OCI-LY7 (cell line): ENCODE results near the gene MFAP5.

ENCODE experiments used
- EZH2phosphoT487 ChIP-seq: fragments of 200-600 bp; sonication (generic); IDR thresholded peaks from 2 replicates; pipeline ENCODE4 v1.6.1; 2018; ENCODE audit warnings: low read depth, borderline replicate concordance, mild to moderate bottlenecking, mixed run types, antibody characterized with exemption, low read length, moderate library complexity, mixed read lengths
- TF ChIP-seq, protein P1 (sequence below): fragments of 200-600 bp; sonication (generic); conservative IDR thresholded peaks from 2 replicates; pipeline ENCODE4 v1.5.1; 2014; ENCODE audit warnings: mild to moderate bottlenecking, antibody characterized with exemption, low read length, moderate library complexity, mixed read lengths

DNA sequence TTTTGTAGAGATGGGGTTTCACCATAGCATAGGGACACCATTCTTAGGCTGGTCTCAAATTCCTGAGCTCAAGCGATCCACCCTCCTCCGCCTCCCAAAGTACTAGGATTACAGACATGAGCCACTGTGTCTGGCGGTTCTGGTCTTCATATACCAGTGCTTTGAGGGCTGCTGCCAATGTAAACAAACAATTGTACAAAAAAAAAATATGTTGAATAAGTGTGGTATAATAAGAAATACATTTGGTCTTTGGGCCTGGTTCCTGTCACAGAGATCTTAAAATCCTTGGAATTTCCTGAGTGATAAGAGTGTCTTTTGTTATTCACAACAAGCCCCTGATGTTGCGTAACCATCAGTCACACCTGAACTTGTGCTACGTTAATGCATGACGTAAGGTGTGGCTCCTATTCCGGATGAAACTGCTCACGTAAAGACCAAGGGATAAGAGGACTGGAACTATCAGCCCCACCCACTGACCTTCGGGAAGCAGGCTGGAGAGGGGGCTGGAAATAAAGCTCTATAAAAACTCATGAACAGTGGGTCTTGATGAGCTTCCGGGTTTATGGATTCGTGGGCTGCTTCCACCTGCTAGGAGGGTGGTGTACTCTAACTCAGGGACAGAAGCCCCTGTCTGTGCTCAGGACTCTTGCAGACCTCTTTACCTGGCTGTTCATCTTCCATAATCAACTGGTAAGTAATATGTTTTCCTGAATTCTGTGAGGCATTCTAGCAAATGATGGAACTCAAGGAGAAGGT is 18.7 kb upstream of the MFAP5 start:
- TF ChIP-seq, protein P1, sequence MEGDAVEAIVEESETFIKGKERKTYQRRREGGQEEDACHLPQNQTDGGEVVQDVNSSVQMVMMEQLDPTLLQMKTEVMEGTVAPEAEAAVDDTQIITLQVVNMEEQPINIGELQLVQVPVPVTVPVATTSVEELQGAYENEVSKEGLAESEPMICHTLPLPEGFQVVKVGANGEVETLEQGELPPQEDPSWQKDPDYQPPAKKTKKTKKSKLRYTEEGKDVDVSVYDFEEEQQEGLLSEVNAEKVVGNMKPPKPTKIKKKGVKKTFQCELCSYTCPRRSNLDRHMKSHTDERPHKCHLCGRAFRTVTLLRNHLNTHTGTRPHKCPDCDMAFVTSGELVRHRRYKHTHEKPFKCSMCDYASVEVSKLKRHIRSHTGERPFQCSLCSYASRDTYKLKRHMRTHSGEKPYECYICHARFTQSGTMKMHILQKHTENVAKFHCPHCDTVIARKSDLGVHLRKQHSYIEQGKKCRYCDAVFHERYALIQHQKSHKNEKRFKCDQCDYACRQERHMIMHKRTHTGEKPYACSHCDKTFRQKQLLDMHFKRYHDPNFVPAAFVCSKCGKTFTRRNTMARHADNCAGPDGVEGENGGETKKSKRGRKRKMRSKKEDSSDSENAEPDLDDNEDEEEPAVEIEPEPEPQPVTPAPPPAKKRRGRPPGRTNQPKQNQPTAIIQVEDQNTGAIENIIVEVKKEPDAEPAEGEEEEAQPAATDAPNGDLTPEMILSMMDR = no peak
- TF ChIP-seq EZH2phosphoT487 = no peak
